Prostate gland (tissue), 2 donors: ENCODE data around the gene AADACL4. TPM values are rescaled to one million over a fixed set of nuclear protein-coding genes. Genes with fewer than 3 reads are reported as not detected.

Source experiments
- DNase-seq: peaks from one replicate; pipeline ENCODE4 v3.0.0-alpha.2; 2019; ENCODE audit warnings: low spot score
- H3K27ac ChIP-seq, 2 donors: fragments of 200-600 bp; sonication (generic); 2 replicates each; pipeline ENCODE4 v1.5.1; 2017 to 2019
- H3K27me3 ChIP-seq: fragments of 200-600 bp; sonication (generic); replicated peaks from 2 replicates; pipeline ENCODE4 v1.5.1; 2019; ENCODE audit not compliant: insufficient read depth
- H3K36me3 ChIP-seq, 2 donors: fragments of 200-600 bp; sonication (generic); 1 replicate in 1 of 2; 2 replicates in 1 of 2; pipeline versions ENCODE4 v1.5.1 to v1.8.1; 2017 to 2019
- H3K4me1 ChIP-seq: fragments of 200-600 bp; sonication (generic); replicated peaks from 2 replicates; pipeline ENCODE4 v1.5.1; 2019
- H3K4me3 ChIP-seq, 2 donors: fragments of 200-600 bp; sonication (generic); 2 replicates each; pipeline ENCODE4 v1.5.1; 2017 to 2019
- H3K9me3 ChIP-seq: fragments of 200-600 bp; sonication (generic); 2 replicates; pipeline ENCODE4 v1.5.1; 2017
- POLR2A ChIP-seq: fragments of 450-650 bp; IDR thresholded peaks from one replicate; pipeline ENCODE4 v1.6.1; 2016; ENCODE audit warnings: antibody characterized with exemption, mild to moderate bottlenecking
- POLR2AphosphoS5 ChIP-seq: sonication (generic); formaldehyde crosslinking; IDR thresholded peaks from one replicate; pipeline ENCODE4 v1.6.1; 2017; ENCODE audit warnings: antibody characterized with exemption
- WGBS: methylation state at CpG from one replicate; pipeline ENCODE4 v1.1.5; 2018; 5-methylcytosine and 5-hydroxymethylcytosine counted together
- intact Hi-C: fragments of 100-400 bp; cut with DNase I; formaldehyde crosslinking; loops from one replicate; pipeline ENCODE4 v1.14.2; 2022
- total RNA-seq, 2 donors: library from RNA; depleted of rRNA; stranded (reverse); fragments of >200 nt; gene quantifications; one replicate each; pipeline ENCODE4 v1.1.0, GENCODE V29; 2016
- TF ChIP-seq, protein P1 (sequence below), 4 experiments: fragments of 200-600 bp in 2 of 4; fragments of 450-650 bp in 2 of 4; sonication (generic) in 2 of 4; IDR thresholded peaks; 1 replicate in 3 of 4; 2 replicates in 1 of 4; pipeline ENCODE4 v1.5.1; 2016 to 2019; ENCODE audit warnings: antibody characterized with exemption in 4 of 4, mild to moderate bottlenecking in 2 of 4, moderate library complexity in 2 of 4

The AADACL4 gene
- total RNA-seq, 2 donors from 2014 or later: not detected

GRCh38 chr1:12609469-12610003 is 34.3 kb upstream of the AADACL4 start:
- Histone ChIP-seq H3K4me1 (no peaks in the 10 kb centered on the region), H3K27me3 (no peaks in the 10 kb centered on the region), H3K36me3 (no peaks in the 10 kb centered on the region), H3K9me3 (no peaks in the 10 kb centered on the region), H3K27ac (no peak overlapping the region), H3K4me3 (no peak overlapping the region)
- TF ChIP-seq POLR2A: no peak
- TF ChIP-seq, protein P1, sequence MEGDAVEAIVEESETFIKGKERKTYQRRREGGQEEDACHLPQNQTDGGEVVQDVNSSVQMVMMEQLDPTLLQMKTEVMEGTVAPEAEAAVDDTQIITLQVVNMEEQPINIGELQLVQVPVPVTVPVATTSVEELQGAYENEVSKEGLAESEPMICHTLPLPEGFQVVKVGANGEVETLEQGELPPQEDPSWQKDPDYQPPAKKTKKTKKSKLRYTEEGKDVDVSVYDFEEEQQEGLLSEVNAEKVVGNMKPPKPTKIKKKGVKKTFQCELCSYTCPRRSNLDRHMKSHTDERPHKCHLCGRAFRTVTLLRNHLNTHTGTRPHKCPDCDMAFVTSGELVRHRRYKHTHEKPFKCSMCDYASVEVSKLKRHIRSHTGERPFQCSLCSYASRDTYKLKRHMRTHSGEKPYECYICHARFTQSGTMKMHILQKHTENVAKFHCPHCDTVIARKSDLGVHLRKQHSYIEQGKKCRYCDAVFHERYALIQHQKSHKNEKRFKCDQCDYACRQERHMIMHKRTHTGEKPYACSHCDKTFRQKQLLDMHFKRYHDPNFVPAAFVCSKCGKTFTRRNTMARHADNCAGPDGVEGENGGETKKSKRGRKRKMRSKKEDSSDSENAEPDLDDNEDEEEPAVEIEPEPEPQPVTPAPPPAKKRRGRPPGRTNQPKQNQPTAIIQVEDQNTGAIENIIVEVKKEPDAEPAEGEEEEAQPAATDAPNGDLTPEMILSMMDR (IDR thresholded peaks at IDR 0.05): no peak
- no peak for TF ChIP-seq POLR2AphosphoS5
- intact Hi-C loops: no loop called here
- no peak for DNase-seq
- 86% methylated on average over 5 of the region's 5 CpGs for WGBS

DNA sequence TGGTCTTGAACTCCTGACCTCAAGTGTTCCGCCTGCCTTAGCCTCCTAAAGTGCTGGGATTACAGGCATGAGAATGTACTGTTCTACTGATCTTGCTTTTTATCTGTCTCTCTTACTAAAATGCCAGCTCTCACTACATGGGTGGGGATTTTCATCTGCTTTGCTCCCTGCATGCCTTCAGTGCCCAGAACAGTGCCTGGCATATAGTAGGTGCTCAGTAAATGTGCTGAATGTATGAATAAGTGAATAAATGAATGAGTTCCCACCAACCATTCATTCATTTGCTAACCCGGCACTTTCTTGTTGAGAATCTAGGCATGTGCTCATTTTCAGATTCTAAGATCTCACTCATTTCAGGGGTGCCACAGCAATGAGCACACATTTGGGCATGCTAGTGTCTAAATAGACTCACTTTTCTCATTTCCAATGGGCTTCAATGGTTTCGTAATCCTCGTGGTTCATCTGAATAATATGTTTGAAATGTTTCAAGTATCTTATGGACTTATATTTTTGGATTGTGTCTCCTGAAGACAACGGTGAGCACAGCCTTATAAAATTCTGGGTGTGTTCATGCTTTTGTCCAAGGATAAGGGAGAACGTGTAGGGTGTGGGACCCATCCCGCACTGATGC is 33.5 kb upstream of the AADACL4 start:
- Histone ChIP-seq H3K9me3 (no peaks in the 10 kb centered on the region), H3K4me1 (no peaks in the 10 kb centered on the region), H3K36me3 (no peaks in the 10 kb centered on the region), H3K4me3 (no peak overlapping the region), H3K27ac (peak overlapping the region; percentile 21 to 24), H3K27me3 (no peaks in the 10 kb centered on the region)
- intact Hi-C loops: no loop called here
- no peak for DNase-seq
- no peak for TF ChIP-seq POLR2AphosphoS5
- TF ChIP-seq, protein P1 (IDR thresholded peaks at IDR 0.05): no peak
- TF ChIP-seq POLR2A: no peak
- WGBS: 66% methylated on average over 7 of the region's 7 CpGs

DNA sequence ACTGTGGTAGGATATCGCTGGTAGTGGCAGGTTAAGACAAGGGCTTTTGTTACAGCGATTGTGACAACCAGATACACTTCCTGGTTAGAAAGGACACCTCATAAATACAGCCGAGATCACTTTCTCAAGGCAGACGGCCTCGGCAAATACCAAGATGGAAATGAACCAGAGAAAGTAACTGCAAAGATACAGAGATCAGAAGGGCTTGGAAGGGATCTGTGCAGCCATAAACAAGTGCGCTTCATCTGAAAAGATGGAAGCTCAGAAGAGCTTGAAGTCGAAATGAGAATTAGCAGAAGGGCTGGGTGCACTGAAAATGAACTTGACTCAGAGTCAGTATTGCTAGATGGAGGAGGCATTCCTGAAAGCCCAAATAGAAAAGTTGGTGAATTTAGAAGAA is 32.9 kb upstream of the AADACL4 start:
- WGBS: 42% methylated on average over 7 of the region's 7 CpGs
- intact Hi-C loops: no loop called here

DNA sequence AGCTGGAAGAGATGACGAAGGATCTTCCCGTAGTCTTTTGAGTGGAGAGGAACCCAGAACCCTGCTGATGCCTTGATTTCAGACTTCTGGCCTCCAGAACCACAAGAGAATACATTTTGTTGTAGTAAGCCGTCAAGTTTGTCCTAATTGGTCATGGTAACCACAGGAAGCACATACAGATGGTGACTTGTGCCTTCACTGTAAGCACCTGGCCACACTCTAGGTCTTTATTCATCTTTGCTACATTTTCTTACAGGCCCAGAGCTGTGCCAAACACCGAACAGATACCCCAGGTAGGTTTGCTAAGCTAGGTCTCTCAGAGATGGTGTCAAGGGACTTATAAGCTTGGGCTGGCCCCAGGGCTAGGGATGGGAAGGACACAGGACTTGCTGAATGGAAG is 30.7 kb upstream of the AADACL4 start:
- no peak for DNase-seq
- no peaks in the 10 kb centered on the region for H3K4me1 ChIP-seq
- no peak overlapping the region for H3K4me3 ChIP-seq
- intact Hi-C loops: no loop called here
- no peaks in the 10 kb centered on the region for H3K9me3 ChIP-seq
- 65% methylated on average over 4 of the region's 4 CpGs for WGBS
- TF ChIP-seq, protein P1 (IDR thresholded peaks at IDR 0.05): no peak
- TF ChIP-seq POLR2AphosphoS5: no peak
- TF ChIP-seq POLR2A: no peak
- no peaks in the 10 kb centered on the region for H3K27me3 ChIP-seq
- no peaks in the 10 kb centered on the region for H3K36me3 ChIP-seq
- H3K27ac ChIP-seq: peak overlapping the region; percentile 98

More for the DNA sequence above, 32.9 kb upstream of the AADACL4 start:
- peak overlapping the region; percentile 21 to 24 for H3K27ac ChIP-seq
- no peaks in the 10 kb centered on the region for H3K36me3 ChIP-seq
- no peaks in the 10 kb centered on the region for H3K27me3 ChIP-seq
- TF ChIP-seq POLR2A: no peak
- TF ChIP-seq, protein P1 (IDR thresholded peaks at IDR 0.05): no peak
- TF ChIP-seq POLR2AphosphoS5: peak; percentile 18
- no peak overlapping the region for H3K4me3 ChIP-seq
- H3K4me1 ChIP-seq: no peaks in the 10 kb centered on the region
- no peak for DNase-seq
- no peaks in the 10 kb centered on the region for H3K9me3 ChIP-seq
